HL-60 (cell line): ENCODE measurements around the gene TMEM208.

ENCODE experiments used
- CTCF ChIP-seq: IDR thresholded peaks from one replicate; pipeline ENCODE4 v1.5.1; 2011; ENCODE audit warnings: low read length, control low read depth, inconsistent platforms; ENCODE audit not compliant: insufficient read depth
- POLR2AphosphoS5 ChIP-seq: IDR thresholded peaks from 2 replicates; pipeline ENCODE4 v1.6.1; 2012; ENCODE audit warnings: low read depth
- REST ChIP-seq: IDR thresholded peaks from 2 replicates; pipeline ENCODE4 v1.6.1; 2012; ENCODE audit warnings: low read depth; ENCODE audit not compliant: insufficient replicate concordance

- TF ChIP-seq CTCF (no peak), REST (no peak), POLR2AphosphoS5 (no peak)
These were observed 38.1 kb upstream of the TMEM208 start for GRCh38 chr16:67188798-67189197.
